ENCODE data around the gene IRAK4. TPM values are rescaled to one million over a fixed set of nuclear protein-coding genes. Genes with fewer than 3 reads are reported as not detected.

The IRAK4 gene
- total RNA-seq, 6 experiments from 2014 or later: 6.5 to 16.0 (median 9.3) TPM

GRCh38 chr12:43761500-43761899, 2.7 kb downstream of the IRAK4 start:
- Histone ChIP-seq H3K4me1 (peaks cover 0 to 25% (median 5%) of the 10 kb centered on the region in 4 donors), H3K27ac (no peak overlapping the region), H3K36me3 (no peaks in the 10 kb centered on the region), H3K27me3 (no peaks in the 10 kb centered on the region), H3K9me3 (no peaks in the 10 kb centered on the region), H3K4me3 (no peak overlapping the region)
- TF ChIP-seq, protein P1, sequence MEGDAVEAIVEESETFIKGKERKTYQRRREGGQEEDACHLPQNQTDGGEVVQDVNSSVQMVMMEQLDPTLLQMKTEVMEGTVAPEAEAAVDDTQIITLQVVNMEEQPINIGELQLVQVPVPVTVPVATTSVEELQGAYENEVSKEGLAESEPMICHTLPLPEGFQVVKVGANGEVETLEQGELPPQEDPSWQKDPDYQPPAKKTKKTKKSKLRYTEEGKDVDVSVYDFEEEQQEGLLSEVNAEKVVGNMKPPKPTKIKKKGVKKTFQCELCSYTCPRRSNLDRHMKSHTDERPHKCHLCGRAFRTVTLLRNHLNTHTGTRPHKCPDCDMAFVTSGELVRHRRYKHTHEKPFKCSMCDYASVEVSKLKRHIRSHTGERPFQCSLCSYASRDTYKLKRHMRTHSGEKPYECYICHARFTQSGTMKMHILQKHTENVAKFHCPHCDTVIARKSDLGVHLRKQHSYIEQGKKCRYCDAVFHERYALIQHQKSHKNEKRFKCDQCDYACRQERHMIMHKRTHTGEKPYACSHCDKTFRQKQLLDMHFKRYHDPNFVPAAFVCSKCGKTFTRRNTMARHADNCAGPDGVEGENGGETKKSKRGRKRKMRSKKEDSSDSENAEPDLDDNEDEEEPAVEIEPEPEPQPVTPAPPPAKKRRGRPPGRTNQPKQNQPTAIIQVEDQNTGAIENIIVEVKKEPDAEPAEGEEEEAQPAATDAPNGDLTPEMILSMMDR (IDR thresholded peaks at IDR 0.05): no peak
- no peak for TF ChIP-seq POLR2A (IDR thresholded peaks at IDR 0.05)
- ATAC-seq: no peak
- intact Hi-C loops (cut with DNase I): no loop called here
- no peak for DNase-seq

GRCh38 chr12:43762596-43762995, 3.8 kb downstream of the IRAK4 start:
- ATAC-seq (no peak), DNase-seq (no peak)
- Histone ChIP-seq H3K4me1 (peaks cover 0 to 24% (median 4%) of the 10 kb centered on the region in 4 donors), H3K27me3 (no peaks in the 10 kb centered on the region), H3K36me3 (no peaks in the 10 kb centered on the region), H3K4me3 (no peak overlapping the region), H3K9me3 (no peaks in the 10 kb centered on the region), H3K27ac (no peak overlapping the region)
- intact Hi-C loops (cut with DNase I): no loop called here
- no peak for TF ChIP-seq POLR2A (IDR thresholded peaks at IDR 0.05)
- TF ChIP-seq, protein P1 (IDR thresholded peaks at IDR 0.05): no peak

- TF ChIP-seq, protein P1 (IDR thresholded peaks at IDR 0.05): no peak
- no peak for TF ChIP-seq POLR2A (IDR thresholded peaks at IDR 0.05)
- intact Hi-C loops (cut with DNase I): no loop called here
- H3K27ac ChIP-seq: no peak overlapping the region
- H3K4me3 ChIP-seq: no peak overlapping the region
- H3K27me3 ChIP-seq: no peaks in the 10 kb centered on the region
- no peaks in the 10 kb centered on the region for H3K9me3 ChIP-seq
- no peak for DNase-seq
- peaks cover 0 to 19% (median 2%) of the 10 kb centered on the region in 4 donors for H3K4me1 ChIP-seq
- H3K36me3 ChIP-seq: no peaks in the 10 kb centered on the region
- ATAC-seq: no peak
Measured at GRCh38 chr12:43763769-43764168, 5.0 kb downstream of the IRAK4 start.

- Histone ChIP-seq H3K9me3 (no peaks in the 10 kb centered on the region), H3K27ac (no peak overlapping the region), H3K36me3 (peaks cover 0 to 3% (median 0%) of the 10 kb centered on the region in 4 donors), H3K4me3 (no peak overlapping the region), H3K4me1 (peaks cover 0 to 17% (median 1%) of the 10 kb centered on the region in 4 donors), H3K27me3 (no peaks in the 10 kb centered on the region)
- ATAC-seq: no peak
- no peak for TF ChIP-seq POLR2A (IDR thresholded peaks at IDR 0.05)
- TF ChIP-seq, protein P1 (IDR thresholded peaks at IDR 0.05): no peak
- intact Hi-C loops (cut with DNase I): no loop called here
- no peak for DNase-seq
Measured at GRCh38 chr12:43764528-43764927, 5.8 kb downstream of the IRAK4 start.

GRCh38 chr12:43766291-43766690, 7.5 kb downstream of the IRAK4 start:
- ATAC-seq (no peak), DNase-seq (no peak)
- TF ChIP-seq, protein P1 (IDR thresholded peaks at IDR 0.05): no peak
- TF ChIP-seq POLR2A (IDR thresholded peaks at IDR 0.05): no peak
- Histone ChIP-seq H3K4me3 (no peak overlapping the region), H3K36me3 (peaks cover 0 to 3% (median 2%) of the 10 kb centered on the region in 4 donors), H3K4me1 (peaks cover 0 to 2% (median 0%) of the 10 kb centered on the region in 4 donors), H3K27ac (no peak overlapping the region), H3K27me3 (no peaks in the 10 kb centered on the region), H3K9me3 (no peaks in the 10 kb centered on the region)
- intact Hi-C loops (cut with DNase I): no loop called here

All from right lobe of liver (tissue), 6 donors.